G401.6 (cell line): ENCODE results near the gene FXYD6.
"Not testable (repeated sequence)": the region's sequence is repeated elsewhere in the genome, so short reads cannot be mapped to it uniquely, and the experiment has no call there.

ENCODE experiments used
- FAIRE-seq: peaks from 2 replicates; lab custom pipeline; 2012; peaks lifted over from hg19 to GRCh38; lab: Jason Lieb, UNC

FXYD6 gene

GRCh38 chr11:117868815-117869561 is 7.5 kb downstream of the FXYD6 start:
- FAIRE-seq: no peak

- FAIRE-seq: no peak
These were observed 8.4 kb downstream of the FXYD6 start for GRCh38 chr11:117868088-117868487.

DNA sequence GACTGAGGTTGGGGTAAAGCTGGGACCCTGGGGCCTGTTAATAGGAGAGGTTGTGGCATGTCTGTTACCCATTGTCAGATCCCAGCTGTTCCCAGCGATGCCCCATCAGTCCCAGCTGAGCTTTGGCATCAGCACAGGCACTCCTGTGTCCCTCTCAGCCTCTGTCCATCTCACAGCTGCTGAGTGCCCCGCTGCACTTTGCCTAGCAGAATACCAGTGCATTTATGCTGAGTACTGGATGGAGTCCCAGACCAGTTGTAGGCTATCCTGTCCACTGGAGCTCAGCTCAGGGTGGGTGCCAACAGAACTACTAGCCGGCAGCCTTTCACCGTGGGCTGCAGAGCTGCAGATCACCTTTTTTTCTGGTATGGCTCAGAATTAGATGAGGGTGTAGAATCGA is 9.9 kb downstream of the FXYD6 start:
- FAIRE-seq: no peak

DNA sequence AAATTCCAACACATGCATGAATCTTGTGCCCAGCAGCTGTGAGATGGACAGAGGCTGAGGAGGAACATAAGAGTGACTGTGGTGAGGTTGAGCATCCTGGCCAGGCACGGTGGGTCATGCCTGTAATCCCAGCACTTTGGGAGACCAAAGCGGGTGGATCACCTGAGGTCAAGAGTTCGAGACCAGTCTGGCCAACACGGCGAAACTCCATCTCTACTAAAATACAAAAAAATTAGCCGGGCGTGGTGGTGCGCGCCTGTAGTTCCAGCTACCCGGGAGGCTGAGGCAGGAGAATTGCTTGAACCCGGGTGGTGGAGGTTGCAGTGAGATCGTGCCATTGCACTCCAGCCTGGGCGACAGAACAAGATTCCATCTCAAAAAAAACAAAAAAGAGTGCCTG is 10.9 kb downstream of the FXYD6 start:
- FAIRE-seq: not testable (repeated sequence)

DNA sequence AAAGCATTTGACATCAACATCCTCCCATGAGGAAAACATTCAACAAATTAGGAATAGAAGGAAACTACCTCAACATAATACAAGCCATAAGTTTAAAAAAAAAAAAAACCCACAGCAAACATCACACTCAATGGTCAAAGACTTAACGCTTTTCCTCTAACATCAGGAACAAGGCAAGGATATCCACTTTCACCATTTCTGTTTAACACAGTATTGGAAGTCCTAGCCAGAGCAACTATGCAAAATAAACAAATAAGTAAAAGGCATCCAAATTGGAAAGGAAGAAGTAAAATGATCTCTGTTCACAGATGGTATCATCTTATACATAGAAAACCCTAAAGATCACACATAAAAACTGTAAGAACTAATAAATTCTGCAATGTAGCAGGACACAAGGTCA is 13.1 kb downstream of the FXYD6 start:
- FAIRE-seq: no peak

- FAIRE-seq: no peak
These were observed 13.7 kb downstream of the FXYD6 start for GRCh38 chr11:117862753-117863152.

GRCh38 chr11:117862019-117862725 is 14.3 kb downstream of the FXYD6 start:
- FAIRE-seq: no peak

DNA sequence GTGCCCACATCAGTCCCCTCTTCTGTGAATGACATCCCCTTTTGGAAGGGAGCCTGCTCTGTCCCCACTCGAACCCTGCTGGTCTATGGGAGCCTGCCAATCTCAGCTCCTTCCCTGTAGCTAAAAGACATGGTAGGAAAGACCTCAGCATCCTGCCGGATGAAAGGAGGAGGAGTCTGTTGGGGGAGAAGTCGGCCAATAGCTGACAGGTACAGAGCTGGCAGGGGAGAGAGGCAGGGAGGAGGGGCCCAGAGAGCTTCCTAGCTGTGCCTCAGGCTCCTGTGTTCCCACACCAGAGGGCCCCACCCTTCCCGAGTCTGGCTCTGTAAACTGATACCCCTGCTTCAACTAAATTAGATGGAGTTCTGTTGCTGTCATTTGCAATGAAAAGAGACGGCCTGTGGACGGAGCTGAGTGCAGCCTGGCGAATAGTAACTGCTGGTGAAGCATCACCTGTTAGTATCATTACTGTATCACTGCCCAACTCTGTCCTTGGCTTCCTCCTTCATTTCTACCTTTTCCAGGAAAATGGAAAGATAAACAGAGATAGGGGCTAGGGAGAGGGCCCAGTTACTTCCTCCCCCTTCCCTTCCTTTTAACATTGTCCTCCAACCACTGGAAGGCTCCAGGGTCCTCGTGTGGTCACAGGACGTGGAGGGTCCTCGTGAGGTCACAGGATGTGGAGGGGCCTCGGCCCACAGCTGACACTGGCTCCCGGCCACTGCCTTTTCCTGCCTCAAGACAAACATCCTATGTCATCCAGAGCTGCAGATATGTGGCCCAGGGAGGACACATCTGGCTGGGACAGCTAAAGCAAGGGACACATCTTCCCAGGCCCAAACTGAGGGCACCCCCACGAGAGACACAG is 15.1 kb downstream of the FXYD6 start:
- FAIRE-seq: no peak

GRCh38 chr11:117860139-117860538 is 16.3 kb downstream of the FXYD6 start:
- no peak for FAIRE-seq

GRCh38 chr11:117859488-117860112 is 16.9 kb downstream of the FXYD6 start:
- no peak for FAIRE-seq

GRCh38 chr11:117859061-117859460 is 17.4 kb downstream of the FXYD6 start:
- no peak for FAIRE-seq

GRCh38 chr11:117857734-117858414 is 18.6 kb downstream of the FXYD6 start:
- no peak for FAIRE-seq

DNA sequence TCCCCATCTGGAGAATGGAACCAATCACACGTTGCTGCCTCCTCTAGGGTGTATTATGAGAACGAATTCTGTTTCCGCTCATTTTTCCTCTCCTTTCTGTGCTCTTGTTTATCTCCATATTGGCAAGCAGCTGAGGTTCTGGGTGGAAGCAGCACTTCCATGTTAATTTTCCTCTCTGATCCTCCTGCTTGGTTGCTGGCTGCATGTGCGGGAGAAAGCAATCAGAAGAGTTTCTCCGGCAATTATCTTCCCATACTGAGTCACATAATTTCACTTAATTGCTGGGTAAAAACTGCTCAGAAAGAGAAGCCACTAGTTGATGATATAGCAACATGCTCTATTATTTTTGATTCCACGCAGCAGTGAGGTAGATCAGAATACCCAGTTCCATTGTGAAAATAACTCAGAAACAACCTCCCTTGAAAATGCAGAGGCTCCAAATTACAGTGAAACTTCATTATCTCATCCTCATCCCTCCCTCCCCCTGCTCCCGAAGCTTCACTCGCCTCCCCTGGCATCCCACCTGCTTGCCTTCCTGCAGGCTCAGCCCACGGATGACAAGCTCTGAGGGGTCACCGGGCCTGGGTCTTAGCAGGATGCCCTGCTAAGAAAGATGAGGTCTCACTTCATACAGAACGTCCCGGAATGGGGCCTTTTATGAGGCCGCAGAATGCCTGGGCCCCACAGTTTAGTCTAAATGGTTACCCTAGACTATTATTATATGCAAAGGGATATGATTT is 20.4 kb downstream of the FXYD6 start:
- FAIRE-seq: no peak

DNA sequence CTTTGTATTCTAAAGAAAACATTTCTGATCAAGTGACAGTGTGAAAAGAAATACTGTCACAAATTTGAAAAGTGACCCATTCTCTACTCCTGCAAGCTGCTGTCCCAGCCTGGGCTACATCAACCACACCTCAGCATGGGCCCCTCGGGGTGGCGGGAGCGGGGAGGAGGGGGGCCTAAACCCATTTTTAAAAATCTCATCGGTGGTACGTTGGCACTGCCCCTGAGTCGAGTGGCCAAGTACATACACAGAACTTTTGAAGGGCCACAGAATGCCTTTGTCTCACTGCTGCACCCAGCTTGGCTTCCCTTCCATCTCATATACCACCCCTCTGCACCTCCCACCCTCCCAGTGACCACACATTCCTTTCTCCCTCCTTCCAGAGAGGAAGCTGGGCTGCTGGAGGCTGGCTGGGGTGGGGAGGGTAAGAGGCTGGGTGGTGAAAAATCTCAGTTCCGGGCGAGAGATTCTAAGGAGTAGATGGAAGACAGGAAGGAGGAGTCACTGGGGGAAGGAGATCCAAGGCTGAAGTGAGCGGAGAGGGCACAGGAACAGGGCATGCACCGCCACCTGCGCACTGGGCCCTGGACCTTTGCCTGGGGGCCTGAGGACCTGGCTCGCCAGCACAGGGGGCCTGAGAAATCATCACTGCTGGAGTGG is 21.1 kb downstream of the FXYD6 start:
- FAIRE-seq: no peak

DNA sequence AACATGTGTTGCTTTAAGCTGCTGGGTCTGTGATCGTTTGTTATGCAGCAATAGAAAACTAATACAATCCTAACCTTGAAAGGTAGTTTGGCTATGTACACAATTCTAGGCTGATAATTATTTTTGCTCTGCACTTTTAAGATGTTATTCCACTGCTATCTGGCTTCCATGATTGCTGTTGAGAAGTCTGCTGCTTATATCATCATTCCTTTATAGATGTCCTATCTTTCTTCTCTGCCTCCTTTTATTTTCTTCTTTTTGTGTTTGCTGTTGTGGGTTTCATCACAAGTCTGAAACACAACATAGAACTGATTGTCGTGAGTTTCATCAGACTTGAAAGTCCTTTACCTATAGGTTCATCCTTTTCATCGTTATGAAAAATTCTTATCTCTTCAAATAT is 24.1 kb downstream of the FXYD6 start:
- FAIRE-seq: no peak

DNA sequence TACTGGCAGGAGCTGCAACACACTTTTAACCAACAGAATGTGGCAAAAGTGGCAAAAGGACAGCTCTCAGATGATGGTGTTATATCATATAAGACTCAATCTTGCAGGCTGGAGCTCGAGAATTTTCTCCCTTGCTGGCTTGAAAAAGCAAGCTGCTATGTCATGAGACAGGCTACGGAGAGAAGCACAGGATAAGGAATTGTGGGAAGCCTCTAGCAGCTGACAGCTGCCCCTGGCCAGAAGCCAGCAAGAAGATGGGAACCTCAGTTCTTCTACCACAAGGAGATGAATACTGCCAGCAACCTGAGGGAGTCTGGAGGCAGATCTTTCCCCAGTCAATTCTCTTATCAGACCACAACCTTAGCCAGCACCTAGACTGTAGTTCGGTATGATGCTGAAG is 24.6 kb downstream of the FXYD6 start:
- no peak for FAIRE-seq

DNA sequence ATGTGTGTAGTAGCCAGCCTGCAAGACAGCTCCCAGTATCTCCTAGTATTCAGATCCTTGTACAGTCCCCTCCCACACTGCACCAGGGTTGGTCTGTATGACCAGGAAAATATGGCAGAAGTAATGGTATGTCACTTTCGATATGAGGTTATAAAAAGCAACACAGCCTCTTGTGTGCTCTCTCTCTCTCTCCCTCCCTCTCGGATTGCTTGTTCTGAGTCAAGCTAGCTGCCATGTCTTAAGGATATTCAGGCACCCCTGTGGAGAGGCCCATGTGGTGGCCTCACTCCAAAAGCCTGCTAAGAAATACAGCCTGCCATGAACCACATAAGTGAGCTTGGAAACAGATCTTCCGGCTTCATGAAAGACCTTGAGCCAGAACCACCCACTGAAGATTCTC is 25.4 kb downstream of the FXYD6 start:
- no peak for FAIRE-seq

DNA sequence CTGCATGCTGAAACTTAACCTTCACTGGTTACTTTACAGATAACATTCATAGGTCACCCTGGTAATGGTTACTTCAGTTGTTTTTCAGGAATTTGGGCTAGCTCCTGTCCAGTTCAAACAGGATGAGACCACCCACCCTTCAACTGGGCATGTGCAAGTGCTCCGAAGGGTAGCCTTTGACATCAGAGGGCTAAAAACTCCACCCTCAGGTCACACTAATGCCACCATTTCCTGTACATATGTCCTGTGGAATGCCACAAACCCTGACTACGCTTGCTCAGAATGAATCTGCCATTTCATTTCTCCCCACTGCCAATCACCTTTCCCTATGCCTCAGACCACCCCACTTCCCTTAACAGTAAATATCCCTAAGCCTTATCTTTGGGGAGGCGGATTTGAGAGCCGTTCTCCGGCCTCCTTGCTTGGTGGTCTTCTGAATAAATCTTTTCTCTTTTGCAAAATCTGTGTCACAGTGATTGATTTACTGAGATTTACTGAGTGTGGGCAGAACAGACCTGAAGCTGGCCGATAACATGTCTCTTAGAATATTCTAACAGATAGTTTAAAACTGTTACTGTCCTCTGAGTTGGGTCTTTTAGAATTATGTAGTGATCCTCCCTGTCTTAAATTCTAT is 26.6 kb downstream of the FXYD6 start:
- FAIRE-seq: no peak

GRCh38 chr11:117843666-117844484 is 32.6 kb downstream of the FXYD6 start:
- peak; percentile 48 for FAIRE-seq
